Stimulated activated CD4-positive, alpha-beta T cell treated with anti-CD3 and anti-CD28 coated beads, Interleukin-2, amount 100 ng/mL, for 24 hours (primary cell): Measurements from ENCODE around the gene GCNT4.
A peak's percentile ranks its signal among the peaks of the same experiment; 100 is the strongest.

Experiments used
- DNase-seq, 2 donors: peaks; one replicate each; pipeline ENCODE4 v3.0.0-alpha.2; 2020

The GCNT4 gene

GRCh38 chr5:75049456-75050351 is 2.7 kb downstream of the GCNT4 start:
- peak; percentile 68 to 72 for DNase-seq

- no peak for DNase-seq
Observed at GRCh38 chr5:75048457-75048953, 3.9 kb downstream of the GCNT4 start.

GRCh38 chr5:75047356-75047755 is 5.0 kb downstream of the GCNT4 start:
- no peak for DNase-seq

GRCh38 chr5:75046366-75047142 is 5.8 kb downstream of the GCNT4 start:
- no peak for DNase-seq

GRCh38 chr5:75045071-75045470 is 7.3 kb downstream of the GCNT4 start:
- no peak for DNase-seq

GRCh38 chr5:75044406-75044805 is 8.0 kb downstream of the GCNT4 start:
- DNase-seq = no peak

GRCh38 chr5:75043633-75044264 is 8.6 kb downstream of the GCNT4 start:
- DNase-seq = no peak

GRCh38 chr5:75042522-75042921 is 9.8 kb downstream of the GCNT4 start:
- DNase-seq = no peak

GRCh38 chr5:75040973-75041372 is 11.4 kb downstream of the GCNT4 start:
- no peak for DNase-seq

GRCh38 chr5:75037106-75037505 is 15.3 kb downstream of the GCNT4 start:
- DNase-seq = peak; percentile 36 to 49

GRCh38 chr5:75034137-75034739 is 18.1 kb downstream of the GCNT4 start:
- peak; percentile 24 for DNase-seq

GRCh38 chr5:75031366-75031765 is 21.0 kb downstream of the GCNT4 start:
- no peak for DNase-seq

- no peak for DNase-seq
Observed at GRCh38 chr5:75028090-75028489, 24.3 kb downstream of the GCNT4 start.

GRCh38 chr5:75023368-75024159 is 28.8 kb downstream of the GCNT4 start:
- DNase-seq = peak in 1 of 2 donors; percentile 13

GRCh38 chr5:75021800-75022199 is 30.6 kb downstream of the GCNT4 start:
- DNase-seq = no peak

- no peak for DNase-seq
Observed at GRCh38 chr5:75021219-75021618, 31.1 kb downstream of the GCNT4 start.

- DNase-seq = no peak
Observed at GRCh38 chr5:75020016-75020656, 32.2 kb downstream of the GCNT4 start.

- DNase-seq = no peak
Observed at GRCh38 chr5:75018805-75019587, 33.4 kb downstream of the GCNT4 start.

GRCh38 chr5:75017971-75018370 is 34.4 kb downstream of the GCNT4 start:
- DNase-seq = no peak

GRCh38 chr5:75016896-75017295 is 35.5 kb downstream of the GCNT4 start:
- DNase-seq = no peak

- DNase-seq = no peak
Observed at GRCh38 chr5:75012748-75013147, 39.6 kb downstream of the GCNT4 start.
